ENCODE results near the gene PLOD2.

DNA sequence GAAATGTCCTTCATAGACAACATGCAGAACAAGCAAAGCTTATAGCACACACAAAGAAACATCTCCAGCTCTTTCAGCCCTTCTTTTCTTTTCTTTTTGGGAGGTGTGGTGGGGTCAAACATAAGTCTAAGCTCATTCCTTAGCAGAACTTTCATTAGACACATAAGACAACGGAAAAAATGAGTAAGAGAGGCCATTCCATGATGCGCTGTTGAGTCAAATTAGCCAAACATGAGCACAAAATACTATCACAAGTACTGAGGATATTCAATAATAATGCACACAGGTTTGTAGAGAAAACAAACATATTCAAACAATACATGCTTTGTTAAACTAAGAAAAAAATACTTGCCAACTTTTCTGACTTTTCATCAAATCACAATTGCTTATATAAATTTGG, 83.0 kb downstream of the PLOD2 start:
- TF ChIP-seq, protein P1, sequence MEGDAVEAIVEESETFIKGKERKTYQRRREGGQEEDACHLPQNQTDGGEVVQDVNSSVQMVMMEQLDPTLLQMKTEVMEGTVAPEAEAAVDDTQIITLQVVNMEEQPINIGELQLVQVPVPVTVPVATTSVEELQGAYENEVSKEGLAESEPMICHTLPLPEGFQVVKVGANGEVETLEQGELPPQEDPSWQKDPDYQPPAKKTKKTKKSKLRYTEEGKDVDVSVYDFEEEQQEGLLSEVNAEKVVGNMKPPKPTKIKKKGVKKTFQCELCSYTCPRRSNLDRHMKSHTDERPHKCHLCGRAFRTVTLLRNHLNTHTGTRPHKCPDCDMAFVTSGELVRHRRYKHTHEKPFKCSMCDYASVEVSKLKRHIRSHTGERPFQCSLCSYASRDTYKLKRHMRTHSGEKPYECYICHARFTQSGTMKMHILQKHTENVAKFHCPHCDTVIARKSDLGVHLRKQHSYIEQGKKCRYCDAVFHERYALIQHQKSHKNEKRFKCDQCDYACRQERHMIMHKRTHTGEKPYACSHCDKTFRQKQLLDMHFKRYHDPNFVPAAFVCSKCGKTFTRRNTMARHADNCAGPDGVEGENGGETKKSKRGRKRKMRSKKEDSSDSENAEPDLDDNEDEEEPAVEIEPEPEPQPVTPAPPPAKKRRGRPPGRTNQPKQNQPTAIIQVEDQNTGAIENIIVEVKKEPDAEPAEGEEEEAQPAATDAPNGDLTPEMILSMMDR (IDR thresholded peaks at IDR 0.05; ENCODE audit: low read depth, low read length, poor library complexity, severe bottlenecking), result no peak
- TF ChIP-seq EZH2phosphoT487 (IDR thresholded peaks at IDR 0.05; ENCODE audit: borderline replicate concordance, low read length), result no peak

Data from DOHH2 (cell line).